Stomach (tissue), 4 donors: ENCODE measurements around the gene AGAP5.

Experiments used
- CTCF ChIP-seq, 7 experiments: fragments of 450-650 bp in 4 of 7; fragments of 200-600 bp in 3 of 7; sonication (generic) in 3 of 7; IDR thresholded peaks; one replicate each; pipeline ENCODE4 v1.5.1; 2016 to 2019; ENCODE audit warnings: antibody characterized with exemption in 7 of 7, control low read depth in 2 of 7, mild to moderate bottlenecking in 1 of 7
- POLR2A ChIP-seq, 4 donors: fragments of 450-650 bp; IDR thresholded peaks; one replicate each; pipeline ENCODE4 v1.6.1; 2016; ENCODE audit warnings: antibody characterized with exemption in 4 of 4, control low read depth in 2 of 4, mild to moderate bottlenecking in 1 of 4, moderate library complexity in 1 of 4
- POLR2AphosphoS5 ChIP-seq, 3 donors: sonication (generic); formaldehyde crosslinking; IDR thresholded peaks; one replicate each; pipeline ENCODE4 v1.6.1; 2016; ENCODE audit warnings: antibody characterized with exemption in 3 of 3

GRCh38 chr10:73653701-73654100 is 44.2 kb downstream of the AGAP5 start:
- TF ChIP-seq CTCF (IDR thresholded peaks at IDR 0.05), result no peak
- TF ChIP-seq POLR2A (IDR thresholded peaks at IDR 0.05), result no peak
- no peak for TF ChIP-seq POLR2AphosphoS5 (IDR thresholded peaks at IDR 0.05)
